ENCODE results near the gene UGP2.

Gene UGP2

GRCh38 chr2:63893163-63893562 is 51.5 kb downstream of the UGP2 start:
- DNase-seq (ENCODE audit: extremely low spot score): no peak
- TF ChIP-seq FOXA1 (IDR thresholded peaks at IDR 0.05) (no peak), L3MBTL2 (conservative IDR thresholded peaks at IDR 0.05) (no peak), TARDBP (IDR thresholded peaks at IDR 0.05) (no peak), PKNOX1 (IDR thresholded peaks at IDR 0.05) (no peak), ELF4 (IDR thresholded peaks at IDR 0.05) (no peak), SP1 (IDR thresholded peaks at IDR 0.05) (no peak), ZNF384 (IDR thresholded peaks at IDR 0.05) (no peak), FOXM1 (IDR thresholded peaks at IDR 0.05; ENCODE audit: borderline replicate concordance) (no peak), CTBP1 (IDR thresholded peaks at IDR 0.05; ENCODE audit: borderline replicate concordance) (no peak), NFRKB (IDR thresholded peaks at IDR 0.05) (no peak), LEF1 (IDR thresholded peaks at IDR 0.05; ENCODE audit: borderline replicate concordance) (no peak), FOXK2 (IDR thresholded peaks at IDR 0.05) (no peak)
- ChIA-PET CTCF (no interaction called here), POLR2A (no interaction called here)

- ChIA-PET POLR2A (no interaction called here), CTCF (interaction anchor here (0.5 kb wide), 1 partner anchor 195 kb away, joined by 3 read pairs; no protein-coding TSS in a partner anchor)
- DNase-seq (ENCODE audit: extremely low spot score): no peak
- TF ChIP-seq NFRKB (IDR thresholded peaks at IDR 0.05): no peak
- TF ChIP-seq HDGF (IDR thresholded peaks at IDR 0.05; ENCODE audit: borderline replicate concordance): no peak
- no peak for TF ChIP-seq FOXM1 (IDR thresholded peaks at IDR 0.05; ENCODE audit: borderline replicate concordance)
- TF ChIP-seq PKNOX1 (IDR thresholded peaks at IDR 0.05): no peak
- TF ChIP-seq BHLHE40 (IDR thresholded peaks at IDR 0.05; ENCODE audit: borderline replicate concordance): no peak
- no peak for TF ChIP-seq FOXK2 (IDR thresholded peaks at IDR 0.05)
- no peak for TF ChIP-seq TARDBP (IDR thresholded peaks at IDR 0.05)
- no peak for TF ChIP-seq ELF4 (IDR thresholded peaks at IDR 0.05)
- TF ChIP-seq SUZ12 (IDR thresholded peaks at IDR 0.05): no peak
- no peak for TF ChIP-seq ZNF384 (IDR thresholded peaks at IDR 0.05)
Observed at GRCh38 chr2:63894167-63894566, 52.5 kb downstream of the UGP2 start.

GRCh38 chr2:63898839-63899238 is 57.1 kb downstream of the UGP2 start:
- POLR2A ChIA-PET: no interaction called here
- no peak for TF ChIP-seq LEF1 (IDR thresholded peaks at IDR 0.05; ENCODE audit: borderline replicate concordance)
- no peak for TF ChIP-seq TARDBP (IDR thresholded peaks at IDR 0.05)
- no peak for TF ChIP-seq FOXA1 (IDR thresholded peaks at IDR 0.05)
- TF ChIP-seq ARNT (IDR thresholded peaks at IDR 0.05): no peak
- no peak for TF ChIP-seq ZNF384 (IDR thresholded peaks at IDR 0.05)
- no peak for TF ChIP-seq NFRKB (IDR thresholded peaks at IDR 0.05)
- TF ChIP-seq FOXK2 (IDR thresholded peaks at IDR 0.05): no peak
- no peak for TF ChIP-seq L3MBTL2 (conservative IDR thresholded peaks at IDR 0.05)
- TF ChIP-seq BHLHE40 (IDR thresholded peaks at IDR 0.05; ENCODE audit: borderline replicate concordance): no peak
- no peak for TF ChIP-seq ELF4 (IDR thresholded peaks at IDR 0.05)
- no peak for TF ChIP-seq CTBP1 (IDR thresholded peaks at IDR 0.05; ENCODE audit: borderline replicate concordance)
- CTCF ChIA-PET: interaction anchor here (0.6 kb wide), 1 partner anchor 547 kb away, joined by 8 read pairs; no protein-coding TSS in a partner anchor
- no peak for DNase-seq (ENCODE audit: extremely low spot score)

GRCh38 chr2:63899639-63900038 is 57.9 kb downstream of the UGP2 start:
- DNase-seq (ENCODE audit: extremely low spot score): no peak
- ChIA-PET POLR2A (no interaction called here), CTCF (interaction anchor here (0.7 kb wide), 1 partner anchor 159 kb away, joined by 4 read pairs; no protein-coding TSS in a partner anchor)
- TF ChIP-seq FOXK2 (IDR thresholded peaks at IDR 0.05) (no peak), BHLHE40 (IDR thresholded peaks at IDR 0.05; ENCODE audit: borderline replicate concordance) (no peak), PKNOX1 (IDR thresholded peaks at IDR 0.05) (no peak), ELF4 (IDR thresholded peaks at IDR 0.05) (no peak), NFRKB (IDR thresholded peaks at IDR 0.05) (no peak), ZNF384 (IDR thresholded peaks at IDR 0.05) (no peak), FOXM1 (IDR thresholded peaks at IDR 0.05; ENCODE audit: borderline replicate concordance) (no peak), TARDBP (IDR thresholded peaks at IDR 0.05) (no peak)

- ChIA-PET CTCF (no interaction called here), POLR2A (no interaction called here)
- no peak for DNase-seq (ENCODE audit: extremely low spot score)
- TF ChIP-seq SUZ12 (IDR thresholded peaks at IDR 0.05) (no peak), FOXA1 (IDR thresholded peaks at IDR 0.05) (no peak), LEF1 (IDR thresholded peaks at IDR 0.05; ENCODE audit: borderline replicate concordance) (no peak), FOXM1 (IDR thresholded peaks at IDR 0.05; ENCODE audit: borderline replicate concordance) (no peak), ELF4 (IDR thresholded peaks at IDR 0.05) (no peak), HDGF (IDR thresholded peaks at IDR 0.05; ENCODE audit: borderline replicate concordance) (no peak)
Observed at GRCh38 chr2:63902149-63902548, 60.5 kb downstream of the UGP2 start.

GRCh38 chr2:63903003-63903402 is 61.3 kb downstream of the UGP2 start:
- ChIA-PET POLR2A (no interaction called here), CTCF (no interaction called here)
- TF ChIP-seq SUZ12 (IDR thresholded peaks at IDR 0.05): no peak
- no peak for TF ChIP-seq LEF1 (IDR thresholded peaks at IDR 0.05; ENCODE audit: borderline replicate concordance)
- no peak for TF ChIP-seq CTBP1 (IDR thresholded peaks at IDR 0.05; ENCODE audit: borderline replicate concordance)
- no peak for TF ChIP-seq ZNF384 (IDR thresholded peaks at IDR 0.05)
- no peak for TF ChIP-seq ARNT (IDR thresholded peaks at IDR 0.05)
- TF ChIP-seq HDGF (IDR thresholded peaks at IDR 0.05; ENCODE audit: borderline replicate concordance): no peak
- no peak for TF ChIP-seq FOXM1 (IDR thresholded peaks at IDR 0.05; ENCODE audit: borderline replicate concordance)
- no peak for TF ChIP-seq FOXA1 (IDR thresholded peaks at IDR 0.05)
- no peak for TF ChIP-seq ELF4 (IDR thresholded peaks at IDR 0.05)
- no peak for TF ChIP-seq PKNOX1 (IDR thresholded peaks at IDR 0.05)
- TF ChIP-seq SP1 (IDR thresholded peaks at IDR 0.05): no peak
- TF ChIP-seq L3MBTL2 (conservative IDR thresholded peaks at IDR 0.05): no peak
- TF ChIP-seq TARDBP (IDR thresholded peaks at IDR 0.05): no peak
- no peak for DNase-seq (ENCODE audit: extremely low spot score)
